Progenitor cell of endocrine pancreas (in vitro differentiated cells): ENCODE data around the gene TAOK2. TPM values are rescaled to one million over a fixed set of nuclear protein-coding genes. Genes with fewer than 3 reads are reported as not detected.
"Not testable (repeated sequence)": the region's sequence is repeated elsewhere in the genome, so short reads cannot be mapped to it uniquely, and the experiment has no call there.

Source experiments
- DNase-seq: peaks from one replicate; pipeline ENCODE4 v3.0.0; 2021; ENCODE audit warnings: low spot score; ENCODE audit not compliant: unreplicated experiment
- H3K27ac Mint-ChIP-seq: 2 replicates; pipeline ENCODE4 v1.8.0; 2021; ENCODE audit warnings: mild to moderate bottlenecking, moderate library complexity, mixed read lengths
- H3K27me3 Mint-ChIP-seq: 2 replicates; pipeline ENCODE4 v1.8.0; 2021; ENCODE audit warnings: mixed read lengths
- H3K36me3 Mint-ChIP-seq: 2 replicates; pipeline ENCODE4 v1.8.0; 2022; ENCODE audit warnings: mixed read lengths; ENCODE audit not compliant: insufficient read depth
- H3K4me1 Mint-ChIP-seq: 2 replicates; pipeline ENCODE4 v1.8.0; 2021; ENCODE audit warnings: low read depth, mixed read lengths
- H3K4me3 Mint-ChIP-seq: 2 replicates; pipeline ENCODE4 v1.8.0; 2021; ENCODE audit warnings: low read depth, mild to moderate bottlenecking, moderate library complexity, mixed read lengths
- H3K9me3 Mint-ChIP-seq: 2 replicates; pipeline ENCODE4 v1.8.0; 2021; ENCODE audit warnings: low read depth, mixed read lengths
- total RNA-seq: library from RNA; stranded (reverse); gene quantifications from 2 replicates; pipeline ENCODE4 v1.2.1, GENCODE V29; 2021
- TF ChIP-seq, protein P1 (sequence below): fragments of 200-600 bp; sonication (generic); IDR thresholded peaks from one replicate; pipeline ENCODE4 v1.5.0; 2021; ENCODE audit warnings: antibody characterized with exemption, mild to moderate bottlenecking; ENCODE audit not compliant: unreplicated experiment

The TAOK2 gene
- total RNA-seq, 1 donor from 2014 or later: 54.0 TPM

DNA sequence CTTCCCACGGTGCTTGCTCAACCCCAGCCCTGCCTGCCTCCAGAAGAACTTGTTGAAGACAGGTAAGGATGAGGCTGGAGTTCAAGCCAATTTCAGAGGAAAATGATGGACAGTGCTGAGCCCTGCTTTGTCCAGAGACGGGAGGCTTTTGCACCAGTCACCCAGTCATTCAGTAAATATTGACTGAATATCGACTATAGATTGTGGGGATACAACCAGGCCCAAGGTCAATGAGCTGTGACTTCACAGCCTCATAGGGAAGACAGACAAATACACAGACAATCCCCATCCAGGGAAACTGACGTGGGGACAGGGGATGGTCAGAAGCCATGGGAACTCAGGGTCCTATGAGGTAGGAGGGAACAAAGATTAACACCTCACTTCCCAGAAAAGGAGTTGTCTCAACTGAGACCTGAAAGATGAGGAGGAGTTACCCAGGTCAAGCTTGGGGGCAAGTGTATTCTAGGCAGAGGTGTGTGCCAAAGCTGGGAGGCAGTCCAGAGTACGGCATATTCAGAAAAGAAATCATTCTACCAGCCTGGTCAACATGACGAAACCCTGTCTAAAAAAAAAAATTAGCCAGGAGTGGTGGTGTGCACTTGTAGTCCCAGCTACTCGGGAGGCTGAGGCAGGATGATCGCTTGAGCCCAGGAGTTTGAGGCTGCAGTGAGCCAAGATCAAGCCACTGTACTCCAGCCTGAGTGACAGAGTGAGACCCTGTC, 43.0 kb downstream of the TAOK2 start:
- H3K27ac Mint-ChIP-seq: no peak overlapping the region
- peaks cover 1% of the 10 kb centered on the region for H3K36me3 Mint-ChIP-seq

DNA sequence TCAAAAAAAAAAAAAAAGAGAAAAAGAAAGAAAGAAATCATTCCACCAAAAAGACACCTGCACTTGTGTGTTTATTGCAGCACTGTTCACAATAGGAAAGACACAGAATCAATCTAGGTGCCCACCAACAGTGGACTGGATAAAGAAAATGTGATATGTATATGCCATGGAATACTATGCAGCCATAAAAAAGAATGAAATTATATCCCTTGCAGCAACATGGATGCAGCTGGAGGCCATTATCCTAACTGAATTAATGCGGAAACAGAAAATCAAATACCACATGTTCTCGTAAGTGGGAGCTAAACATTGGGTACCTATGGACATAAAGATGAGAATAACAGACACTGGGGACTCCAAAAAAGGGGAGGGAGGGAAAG, 43.6 kb downstream of the TAOK2 start:
- Mint-ChIP-seq H3K36me3 (no peaks in the 10 kb centered on the region), H3K9me3 (no peaks in the 10 kb centered on the region), H3K27me3 (peaks cover 11% of the 10 kb centered on the region), H3K27ac (no peak overlapping the region), H3K4me1 (peaks cover 4% of the 10 kb centered on the region), H3K4me3 (no peak overlapping the region)
- TF ChIP-seq, protein P1, sequence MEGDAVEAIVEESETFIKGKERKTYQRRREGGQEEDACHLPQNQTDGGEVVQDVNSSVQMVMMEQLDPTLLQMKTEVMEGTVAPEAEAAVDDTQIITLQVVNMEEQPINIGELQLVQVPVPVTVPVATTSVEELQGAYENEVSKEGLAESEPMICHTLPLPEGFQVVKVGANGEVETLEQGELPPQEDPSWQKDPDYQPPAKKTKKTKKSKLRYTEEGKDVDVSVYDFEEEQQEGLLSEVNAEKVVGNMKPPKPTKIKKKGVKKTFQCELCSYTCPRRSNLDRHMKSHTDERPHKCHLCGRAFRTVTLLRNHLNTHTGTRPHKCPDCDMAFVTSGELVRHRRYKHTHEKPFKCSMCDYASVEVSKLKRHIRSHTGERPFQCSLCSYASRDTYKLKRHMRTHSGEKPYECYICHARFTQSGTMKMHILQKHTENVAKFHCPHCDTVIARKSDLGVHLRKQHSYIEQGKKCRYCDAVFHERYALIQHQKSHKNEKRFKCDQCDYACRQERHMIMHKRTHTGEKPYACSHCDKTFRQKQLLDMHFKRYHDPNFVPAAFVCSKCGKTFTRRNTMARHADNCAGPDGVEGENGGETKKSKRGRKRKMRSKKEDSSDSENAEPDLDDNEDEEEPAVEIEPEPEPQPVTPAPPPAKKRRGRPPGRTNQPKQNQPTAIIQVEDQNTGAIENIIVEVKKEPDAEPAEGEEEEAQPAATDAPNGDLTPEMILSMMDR: no peak
- no peak for DNase-seq

More for the DNA sequence above, 43.0 kb downstream of the TAOK2 start:
- Mint-ChIP-seq H3K4me3 (no peak overlapping the region), H3K9me3 (no peaks in the 10 kb centered on the region), H3K27me3 (peaks cover 16% of the 10 kb centered on the region), H3K4me1 (peaks cover 7% of the 10 kb centered on the region)
- DNase-seq: no peak
- TF ChIP-seq, protein P1: no peak

DNA sequence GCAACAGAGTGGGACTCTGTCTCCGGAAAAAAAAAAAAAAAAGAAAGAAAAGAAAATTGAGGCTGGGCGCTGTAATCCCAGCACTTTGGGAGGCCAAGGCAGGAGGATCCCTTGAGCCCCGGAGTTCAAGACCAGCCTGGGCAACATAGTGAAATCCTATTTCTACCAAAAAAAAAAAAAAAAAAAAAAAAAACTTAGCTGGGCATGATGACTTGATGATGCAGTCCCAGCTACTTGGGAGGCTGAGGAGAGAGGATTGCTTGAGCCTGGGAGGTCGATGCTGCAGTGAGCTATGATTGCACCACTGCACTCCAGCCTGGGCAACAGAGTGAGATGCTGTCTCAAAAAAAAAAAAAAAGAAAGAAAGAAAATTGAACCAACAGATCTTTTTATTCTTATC, 44.3 kb downstream of the TAOK2 start:
- not testable (repeated sequence) for H3K4me3 Mint-ChIP-seq, H3K27ac Mint-ChIP-seq, DNase-seq, H3K36me3 Mint-ChIP-seq, H3K4me1 Mint-ChIP-seq, H3K27me3 Mint-ChIP-seq, H3K9me3 Mint-ChIP-seq

DNA sequence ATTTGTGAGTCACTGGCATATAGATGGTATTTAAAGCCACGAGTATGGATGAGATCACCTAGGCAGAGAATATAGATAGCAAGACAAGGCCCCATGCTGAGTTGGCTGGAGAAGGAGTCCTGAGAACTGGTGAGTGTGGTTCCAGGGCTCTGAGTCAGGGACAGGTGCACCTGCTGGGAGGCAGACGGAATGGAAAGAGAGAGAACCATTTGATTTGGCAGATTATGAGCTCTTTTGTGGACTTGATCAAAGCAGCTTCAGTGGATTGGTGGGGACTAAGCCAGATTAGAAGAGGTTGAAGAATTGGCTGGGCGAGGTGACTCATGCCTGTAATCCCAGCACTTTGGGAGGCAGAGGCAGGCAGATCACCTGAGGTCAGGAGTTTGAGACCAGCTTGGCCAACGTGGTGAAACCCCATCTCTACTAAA, 45.1 kb downstream of the TAOK2 start:
- Mint-ChIP-seq H3K4me1 (peaks cover 4% of the 10 kb centered on the region), H3K36me3 (no peaks in the 10 kb centered on the region), H3K27ac (no peak overlapping the region), H3K9me3 (no peaks in the 10 kb centered on the region), H3K27me3 (peaks cover 9% of the 10 kb centered on the region), H3K4me3 (no peak overlapping the region)
- TF ChIP-seq, protein P1: no peak
- no peak for DNase-seq

DNA sequence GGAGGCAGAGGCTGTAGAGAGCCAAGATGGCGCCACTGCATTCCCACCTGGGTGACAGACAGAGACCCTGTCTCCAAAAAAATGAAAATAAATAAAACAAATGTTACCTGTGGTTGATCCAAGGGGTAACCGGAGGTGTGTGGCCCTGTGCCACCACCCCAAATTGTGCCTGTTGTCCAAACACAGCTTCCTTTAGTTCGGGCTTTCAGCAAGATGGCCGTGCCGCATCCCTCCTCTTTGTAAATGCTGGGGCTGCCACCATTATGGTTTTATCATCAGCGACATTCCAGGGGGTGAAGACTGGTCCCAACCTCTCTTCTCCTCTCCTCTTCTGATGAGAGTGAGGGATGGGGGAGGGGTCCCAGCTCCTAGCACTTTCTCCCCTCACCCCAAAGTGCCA, 49.2 kb downstream of the TAOK2 start, which contains the start of gene C16orf92:
Gene C16orf92 (plus strand): TSS at position 312 of the 400 bp plus-strand sequence. CDS start 143 bp downstream, outside the sequence.
- Mint-ChIP-seq H3K27me3 (peaks cover 29% of the 10 kb centered on the region), H3K4me1 (no peaks in the 10 kb centered on the region), H3K36me3 (no peaks in the 10 kb centered on the region), H3K4me3 (no peak within 1 kb of the TSS), H3K27ac (no peak within 1 kb of the TSS), H3K9me3 (no peaks in the 10 kb centered on the region)
- DNase-seq: no peak
- TF ChIP-seq, protein P1: no peak

DNA sequence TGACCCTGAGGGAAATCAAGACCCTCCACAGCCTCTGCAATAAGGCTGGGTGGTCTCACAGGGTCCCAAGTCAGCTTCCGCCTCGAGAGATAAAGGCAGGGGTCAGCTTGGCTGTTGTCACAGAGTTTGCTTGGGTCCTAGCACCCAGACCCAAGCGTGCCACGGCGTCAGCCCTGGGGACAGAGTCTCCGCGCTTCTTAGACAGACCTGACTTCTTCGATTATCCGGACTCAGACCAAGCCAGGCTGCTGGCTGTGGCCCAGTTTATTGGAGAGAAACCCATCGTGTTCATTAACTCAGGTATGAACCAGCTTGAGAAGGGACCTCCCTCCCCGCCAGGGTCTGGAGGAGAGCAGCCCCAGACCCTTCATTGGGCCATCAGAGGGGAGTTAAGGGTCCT, 49.9 kb downstream of the TAOK2 start:
- no peaks in the 10 kb centered on the region for H3K4me1 Mint-ChIP-seq
- H3K36me3 Mint-ChIP-seq: no peaks in the 10 kb centered on the region
- no peak overlapping the region for H3K4me3 Mint-ChIP-seq
- H3K27me3 Mint-ChIP-seq: peaks cover 32% of the 10 kb centered on the region
- TF ChIP-seq, protein P1: no peak
- DNase-seq: no peak
- no peak overlapping the region for H3K27ac Mint-ChIP-seq
- H3K9me3 Mint-ChIP-seq: no peaks in the 10 kb centered on the region
